GM18505 (cell line): ENCODE data around the gene CDH13.

Experiments
- ATAC-seq: cut with Tn5 transposase; IDR thresholded peaks from one replicate; pipeline ENCODE4 v1.9.1; 2021; ENCODE audit not compliant: unreplicated experiment
- POLR2A ChIP-seq: IDR thresholded peaks from 4 replicates; pipeline ENCODE4 v1.6.1; 2011; ENCODE audit warnings: borderline replicate concordance; ENCODE audit not compliant: insufficient read depth, insufficient read length; ENCODE audit errors: extremely low read depth

CDH13 gene

DNA sequence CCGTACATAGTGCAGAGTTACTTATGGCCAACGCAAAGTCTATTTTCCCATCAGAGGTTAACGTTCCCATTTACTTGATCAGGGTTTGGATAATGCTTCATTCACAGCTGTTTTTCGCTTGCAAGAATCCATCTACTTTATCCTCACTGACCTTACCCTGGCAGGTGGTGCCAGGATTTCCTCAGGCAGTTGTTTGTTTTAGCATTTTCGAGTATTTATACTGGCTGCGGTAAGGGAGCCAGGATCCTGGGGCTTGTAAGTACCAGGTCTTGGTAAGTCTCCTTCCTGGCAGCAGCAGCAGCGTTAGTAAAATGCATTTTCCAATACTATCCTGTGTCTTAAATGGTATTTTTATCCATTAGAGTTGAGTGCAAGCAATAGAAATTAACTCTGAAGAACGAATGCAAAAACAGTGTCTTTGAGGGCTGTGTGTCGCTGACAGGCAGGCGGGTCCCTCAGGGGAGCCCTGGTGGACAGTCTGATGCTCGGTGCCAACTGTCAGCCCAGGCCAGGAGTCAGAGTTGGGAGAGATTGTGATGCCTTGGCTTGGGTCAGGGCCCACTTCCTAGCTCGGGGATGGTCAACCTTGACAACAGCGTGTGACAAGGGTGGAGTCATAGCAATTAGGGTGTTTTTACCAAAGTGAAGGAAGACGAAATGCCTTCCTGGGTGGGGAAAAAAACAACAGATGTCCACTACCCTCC lies 1088.6 kb downstream of the CDH13 start:
- no peak for TF ChIP-seq POLR2A
- no peak for ATAC-seq

DNA sequence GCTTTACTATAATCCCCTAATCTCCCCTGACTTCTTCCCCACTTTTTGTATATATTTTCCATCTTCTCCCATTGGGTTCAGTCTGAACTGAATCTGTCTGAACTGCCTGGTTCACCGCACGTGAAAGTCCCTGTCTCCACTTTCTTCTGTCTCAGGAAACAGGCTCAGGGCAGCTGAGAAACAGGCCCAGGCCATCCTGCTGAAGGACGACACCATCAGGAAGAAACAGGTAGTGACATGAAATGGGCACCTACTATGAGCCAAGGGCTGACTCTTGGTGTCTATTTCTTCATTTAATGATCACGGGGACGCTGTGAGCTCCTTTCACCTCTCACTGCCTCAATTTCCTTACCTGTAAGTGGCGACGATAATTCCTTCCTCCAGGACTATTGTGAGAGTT lies 1090.5 kb downstream of the CDH13 start:
- no peak for TF ChIP-seq POLR2A
- no peak for ATAC-seq

DNA sequence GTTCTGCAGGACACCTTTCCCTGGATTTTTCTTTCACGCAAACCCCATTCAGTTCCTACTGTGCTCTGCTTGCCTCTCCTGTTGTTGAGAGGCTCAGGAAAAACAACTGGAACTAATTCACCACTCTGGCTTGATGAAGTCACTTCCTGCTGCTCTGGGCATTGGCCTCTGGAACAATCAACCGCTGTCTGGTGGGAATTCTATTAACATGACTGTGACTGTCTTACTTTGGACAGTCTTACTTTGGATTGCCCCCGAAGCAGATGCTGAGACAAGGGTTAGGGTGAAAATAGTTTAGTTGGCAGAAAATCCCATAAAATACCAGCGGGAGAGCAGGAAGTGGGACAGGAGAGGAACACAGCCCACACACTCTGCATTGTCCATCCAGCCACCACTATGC lies 1091.0 kb downstream of the CDH13 start:
- no peak for TF ChIP-seq POLR2A

DNA sequence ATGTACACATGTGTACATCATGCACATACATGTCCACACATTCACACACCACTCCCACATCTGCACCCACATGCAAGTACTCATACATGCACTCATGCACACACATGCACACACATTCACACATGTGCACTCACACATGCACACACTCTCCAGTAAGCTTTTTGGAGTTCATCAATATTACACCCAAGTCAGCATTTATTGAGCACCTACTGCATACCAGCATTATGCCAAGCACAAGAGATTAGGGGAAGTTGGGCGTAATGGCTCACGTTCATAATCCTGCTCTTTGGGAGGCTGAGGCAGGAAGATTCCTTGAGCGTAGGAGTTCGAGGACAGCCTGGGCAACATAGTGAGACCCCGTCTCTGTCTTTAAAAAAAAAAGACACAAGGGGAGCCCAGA lies 1093.4 kb downstream of the CDH13 start:
- ATAC-seq, result no peak
- TF ChIP-seq POLR2A, result no peak

More for the DNA sequence above, 1091.0 kb downstream of the CDH13 start:
- ATAC-seq, result no peak

DNA sequence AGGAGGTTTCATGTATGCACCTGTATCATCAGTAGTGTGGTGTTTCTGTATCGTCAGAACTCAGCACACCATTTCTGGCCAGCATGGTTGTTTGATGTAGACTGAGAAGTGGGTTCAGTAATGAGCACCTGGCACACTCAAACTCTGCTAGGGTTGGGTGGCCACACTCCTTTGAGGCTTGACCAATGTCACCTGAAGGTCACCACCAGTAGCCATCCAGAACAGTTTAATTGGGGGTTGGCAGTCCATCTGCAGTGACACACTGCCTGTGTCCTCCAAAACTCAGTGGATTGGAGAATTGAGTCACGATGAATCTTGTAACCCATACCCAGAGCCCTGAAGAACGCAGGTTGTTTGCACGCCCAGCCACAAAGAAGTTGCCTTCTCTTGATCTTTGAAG lies 1094.2 kb downstream of the CDH13 start:
- ATAC-seq, result no peak
- no peak for TF ChIP-seq POLR2A

DNA sequence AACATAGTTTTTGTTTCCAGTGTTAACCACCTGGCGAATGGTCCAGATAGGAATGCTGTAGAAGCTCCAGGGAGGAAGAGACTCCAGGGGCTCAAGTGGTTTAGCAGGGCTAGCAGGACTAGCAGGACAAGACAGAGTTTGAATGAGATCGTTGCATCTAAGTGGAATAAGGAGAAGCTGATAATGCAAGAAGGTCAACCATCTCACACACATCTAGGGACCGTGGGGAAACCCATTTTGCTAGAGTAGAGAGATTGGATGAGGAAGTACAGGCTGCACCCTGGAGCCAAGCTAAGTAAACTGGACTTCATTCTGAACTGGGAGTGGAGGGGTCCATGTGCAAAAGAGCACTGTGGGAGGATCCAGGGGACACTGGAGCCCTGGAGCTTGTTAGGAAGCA lies 1094.9 kb downstream of the CDH13 start:
- ATAC-seq, result no peak
- no peak for TF ChIP-seq POLR2A

DNA sequence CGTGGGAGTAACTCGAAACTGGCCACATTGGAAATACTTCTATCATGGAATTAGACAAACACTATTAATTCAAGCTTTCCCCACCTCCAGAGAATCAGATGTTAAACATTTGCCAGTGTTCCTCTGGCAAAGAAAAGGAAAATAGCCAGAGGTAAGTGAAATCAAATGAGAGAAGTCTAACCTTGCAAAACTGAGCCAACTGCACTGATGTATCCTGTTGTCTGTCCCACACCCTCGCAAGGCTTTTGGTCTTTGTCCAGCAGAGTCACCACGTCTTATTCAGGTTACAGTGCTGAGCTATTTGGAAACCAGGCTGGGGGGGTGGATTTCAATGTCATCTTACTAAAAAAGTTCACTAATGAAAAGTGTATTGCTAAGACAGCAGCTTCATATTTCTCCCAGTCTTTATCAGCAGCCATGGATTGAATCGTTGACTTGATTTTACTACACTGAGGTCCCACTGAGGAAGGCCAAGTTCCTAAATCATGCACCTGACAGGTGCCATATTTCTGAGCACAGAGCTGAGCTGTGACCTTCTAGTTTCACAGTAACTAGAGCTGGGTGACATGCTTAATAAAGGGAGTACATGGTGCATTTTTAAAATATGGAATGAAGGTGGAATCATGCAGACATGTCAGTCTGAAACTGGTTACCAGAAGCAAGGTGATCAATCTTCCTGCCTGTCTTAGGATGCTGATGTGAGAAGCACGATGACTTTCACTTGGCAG lies 1095.9 kb downstream of the CDH13 start:
- no peak for TF ChIP-seq POLR2A

DNA sequence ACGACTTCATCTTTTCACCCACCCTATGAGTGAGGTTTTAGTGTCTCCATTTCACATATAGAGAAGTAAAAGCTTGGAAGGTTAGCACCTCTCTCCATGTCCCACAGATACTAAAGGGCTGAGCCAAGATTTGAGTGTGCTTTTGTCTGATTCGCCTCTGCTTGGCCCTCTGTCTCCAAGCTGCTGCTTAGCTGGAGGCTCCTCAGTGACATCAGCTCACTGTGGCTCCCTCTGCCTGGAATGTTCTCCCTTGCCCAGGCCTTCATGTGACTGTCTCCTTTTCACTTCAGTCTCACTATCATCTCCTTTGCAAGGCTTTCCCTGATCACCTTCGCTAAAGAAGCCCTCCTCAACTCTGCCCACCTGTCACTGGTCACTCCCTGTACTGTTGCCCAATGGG lies 1096.5 kb downstream of the CDH13 start:
- TF ChIP-seq POLR2A, result no peak
- no peak for ATAC-seq

More for the DNA sequence above, 1095.9 kb downstream of the CDH13 start:
- ATAC-seq, result no peak

DNA sequence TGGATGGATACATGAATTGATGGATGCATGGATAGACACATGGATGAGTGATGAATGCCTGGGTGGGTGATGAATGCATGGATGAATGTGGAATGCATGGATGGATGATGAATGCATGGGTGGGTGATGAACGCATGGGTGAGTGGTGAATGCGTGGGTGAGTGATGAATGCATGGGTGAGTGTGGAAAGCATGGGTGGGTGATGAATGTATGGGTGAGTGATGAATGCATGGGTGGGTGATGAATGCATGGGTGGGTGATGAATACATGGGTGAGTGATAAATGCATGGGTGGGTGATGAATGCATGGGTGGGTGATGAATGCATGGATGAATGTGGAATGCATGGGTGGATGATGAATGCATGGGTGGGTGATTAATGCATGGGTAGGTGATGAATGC lies 1097.1 kb downstream of the CDH13 start:
- TF ChIP-seq POLR2A, result no peak
- no peak for ATAC-seq

DNA sequence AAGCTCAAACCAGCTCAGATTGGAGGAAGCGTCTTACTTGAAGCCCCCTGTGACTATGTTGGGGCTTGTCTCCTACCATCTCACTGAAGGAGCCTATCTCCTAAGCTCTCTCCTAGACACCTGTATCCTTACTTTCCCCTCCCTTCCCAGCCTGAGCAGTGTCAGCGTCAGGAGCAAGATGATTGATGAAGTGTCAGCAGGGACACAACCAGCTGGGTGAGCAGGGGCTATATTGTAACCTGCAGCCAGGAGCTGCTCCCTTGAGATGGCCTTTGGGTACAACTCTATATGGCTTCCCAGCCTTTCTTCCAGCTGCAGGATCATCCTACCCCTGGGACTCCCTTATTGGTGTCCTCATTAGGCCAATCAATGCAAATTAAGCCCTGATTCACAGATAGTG lies 1097.8 kb downstream of the CDH13 start:
- TF ChIP-seq POLR2A, result no peak

DNA sequence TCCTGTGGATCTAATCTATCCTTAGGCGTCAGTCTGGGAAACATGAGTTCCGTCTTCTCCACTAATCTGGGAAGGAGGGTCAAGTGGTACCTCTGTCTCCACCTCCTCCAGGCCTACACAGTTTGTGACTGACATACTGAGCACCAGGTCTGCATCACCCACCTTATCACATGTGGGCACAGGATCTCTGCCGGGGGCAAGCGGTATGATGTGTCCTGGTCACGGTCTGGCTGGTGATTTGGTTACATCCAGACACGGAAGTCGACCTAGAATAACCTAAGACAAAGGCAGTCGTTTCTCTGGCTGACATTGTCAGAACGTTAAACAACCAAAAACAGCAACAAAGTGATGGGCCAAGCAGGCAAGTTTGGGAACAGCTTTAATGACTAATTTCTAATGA lies 1098.5 kb downstream of the CDH13 start:
- TF ChIP-seq POLR2A, result no peak
- ATAC-seq, result no peak

More for the DNA sequence above, 1097.8 kb downstream of the CDH13 start:
- ATAC-seq, result no peak

DNA sequence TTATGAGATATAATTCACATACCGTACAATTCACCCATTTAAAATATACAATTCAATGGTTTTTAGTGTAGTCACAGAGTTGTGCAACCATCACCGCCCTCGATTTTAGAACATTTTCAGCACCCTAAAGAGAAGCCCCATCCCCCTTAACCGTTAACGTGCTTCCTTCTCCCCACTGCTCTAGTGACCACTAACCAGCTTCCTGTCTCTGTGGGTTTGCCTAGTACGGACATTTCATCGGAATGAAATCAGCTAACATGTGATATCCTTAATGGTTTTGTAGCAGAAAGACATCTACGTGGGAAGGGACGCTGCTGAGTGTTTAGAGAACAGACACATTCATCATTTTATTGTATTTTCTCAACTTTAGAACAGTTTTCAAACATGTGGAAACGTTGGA lies 1100.2 kb downstream of the CDH13 start:
- no peak for ATAC-seq
- no peak for TF ChIP-seq POLR2A

DNA sequence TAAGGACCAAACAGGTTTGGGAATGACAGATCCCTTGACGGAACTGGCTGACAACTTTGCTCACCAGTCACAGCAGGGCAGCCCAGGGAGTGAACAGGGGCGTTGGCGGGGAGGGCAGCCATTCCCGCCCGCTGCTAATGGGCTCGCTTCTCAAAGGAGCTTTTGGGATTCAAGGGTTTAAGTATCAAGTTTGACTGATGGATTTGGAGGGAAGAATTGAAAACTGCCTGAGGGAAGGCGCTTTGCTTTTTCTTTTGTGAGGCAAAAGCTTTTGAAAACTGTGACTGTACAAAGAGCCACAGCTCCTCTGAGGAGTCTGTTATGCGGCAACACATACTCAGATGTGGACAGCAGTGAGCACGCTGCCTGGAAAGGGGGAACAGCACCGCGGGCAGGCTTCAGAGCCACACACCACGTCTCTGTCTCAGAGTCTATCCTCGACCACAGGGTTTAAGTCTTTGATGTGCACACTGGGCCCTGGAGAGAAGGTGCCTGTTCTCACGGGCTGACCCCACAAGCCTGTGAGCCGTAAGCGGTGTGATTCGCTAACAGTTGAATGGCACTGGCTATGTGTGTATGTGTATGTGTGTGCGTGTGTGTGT lies 1101.1 kb downstream of the CDH13 start:
- no peak for TF ChIP-seq POLR2A
- no peak for ATAC-seq

DNA sequence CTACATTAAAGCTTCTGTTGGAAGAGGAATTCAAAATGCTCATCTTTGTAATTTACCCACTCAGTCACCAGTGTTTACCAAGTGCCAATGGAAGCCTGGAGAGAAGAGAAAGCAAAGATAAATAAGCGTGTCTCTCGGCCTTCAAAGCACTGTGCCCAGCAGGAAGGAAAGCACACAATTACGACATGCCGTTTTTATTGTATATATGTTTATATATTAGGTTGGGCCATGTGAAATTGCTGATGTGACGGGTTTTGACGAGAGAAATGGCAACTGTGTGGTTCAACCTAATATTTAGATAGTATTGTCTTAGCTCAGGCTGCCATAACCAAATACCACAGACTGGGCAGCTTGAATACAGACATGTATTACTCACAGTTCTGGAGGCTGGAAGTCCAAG lies 1101.7 kb downstream of the CDH13 start:
- TF ChIP-seq POLR2A, result no peak
- ATAC-seq, result no peak

DNA sequence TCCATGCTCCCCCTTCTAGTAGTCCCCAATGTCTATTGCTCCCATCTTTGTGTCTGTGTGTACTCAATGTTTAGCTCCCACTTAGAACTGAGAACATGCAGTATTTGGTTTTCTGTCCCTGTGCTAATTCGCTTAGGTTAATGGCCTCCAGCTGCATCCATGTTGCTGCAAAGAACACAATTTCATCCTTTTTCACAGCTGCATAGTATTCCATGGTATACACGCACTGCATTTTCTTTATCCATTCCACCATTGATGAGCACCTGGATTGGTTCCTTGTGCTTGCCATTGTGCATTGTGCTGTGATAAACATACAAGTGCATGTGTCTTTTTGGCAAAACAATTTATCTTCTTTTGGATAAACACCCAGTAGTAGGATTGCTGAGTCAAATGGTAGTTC lies 1104.0 kb downstream of the CDH13 start:
- ATAC-seq, result no peak
- TF ChIP-seq POLR2A, result no peak

DNA sequence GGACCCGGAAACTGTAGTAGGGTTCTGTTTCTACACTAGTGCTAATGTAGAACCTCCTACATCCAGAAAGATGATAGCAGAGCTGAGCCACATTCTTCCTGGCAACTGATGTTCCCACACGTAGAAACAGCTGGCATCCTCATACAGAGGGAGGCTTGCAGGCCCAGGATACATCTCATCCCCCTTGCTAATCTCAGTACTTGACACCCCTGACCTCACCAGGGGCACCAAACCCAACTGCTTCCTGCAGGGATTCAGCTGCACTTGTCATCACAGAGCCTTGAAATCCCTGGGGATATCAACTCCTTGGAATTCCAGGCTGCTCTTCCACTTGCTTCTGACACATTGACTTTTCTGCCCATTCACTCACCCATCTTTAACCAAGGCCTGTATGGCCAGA lies 1105.8 kb downstream of the CDH13 start:
- TF ChIP-seq POLR2A, result no peak
- ATAC-seq, result no peak
